ENCODE measurements around the gene CELA1.

DNA sequence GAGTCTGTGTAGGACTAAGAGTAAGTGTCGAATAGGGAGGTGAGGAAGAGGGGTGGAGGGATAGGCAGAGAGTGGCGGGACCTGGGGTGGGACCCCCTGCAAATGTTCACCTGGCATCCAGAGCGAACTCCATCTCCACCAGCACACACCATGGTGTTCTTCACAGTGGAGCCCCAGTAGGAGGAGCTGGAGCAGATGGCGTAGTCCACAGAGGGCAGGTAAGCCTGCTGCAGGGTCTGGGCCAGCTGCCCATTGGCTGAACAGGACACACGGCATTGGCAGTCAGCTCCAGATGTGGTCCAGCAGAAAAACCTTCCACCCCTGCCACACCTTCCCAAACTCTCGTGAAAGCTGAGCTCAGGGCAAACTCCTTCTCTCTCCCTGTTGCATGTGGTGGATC lies 6.7 kb downstream of the CELA1 start:
- TF ChIP-seq, protein P1, sequence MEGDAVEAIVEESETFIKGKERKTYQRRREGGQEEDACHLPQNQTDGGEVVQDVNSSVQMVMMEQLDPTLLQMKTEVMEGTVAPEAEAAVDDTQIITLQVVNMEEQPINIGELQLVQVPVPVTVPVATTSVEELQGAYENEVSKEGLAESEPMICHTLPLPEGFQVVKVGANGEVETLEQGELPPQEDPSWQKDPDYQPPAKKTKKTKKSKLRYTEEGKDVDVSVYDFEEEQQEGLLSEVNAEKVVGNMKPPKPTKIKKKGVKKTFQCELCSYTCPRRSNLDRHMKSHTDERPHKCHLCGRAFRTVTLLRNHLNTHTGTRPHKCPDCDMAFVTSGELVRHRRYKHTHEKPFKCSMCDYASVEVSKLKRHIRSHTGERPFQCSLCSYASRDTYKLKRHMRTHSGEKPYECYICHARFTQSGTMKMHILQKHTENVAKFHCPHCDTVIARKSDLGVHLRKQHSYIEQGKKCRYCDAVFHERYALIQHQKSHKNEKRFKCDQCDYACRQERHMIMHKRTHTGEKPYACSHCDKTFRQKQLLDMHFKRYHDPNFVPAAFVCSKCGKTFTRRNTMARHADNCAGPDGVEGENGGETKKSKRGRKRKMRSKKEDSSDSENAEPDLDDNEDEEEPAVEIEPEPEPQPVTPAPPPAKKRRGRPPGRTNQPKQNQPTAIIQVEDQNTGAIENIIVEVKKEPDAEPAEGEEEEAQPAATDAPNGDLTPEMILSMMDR (conservative IDR thresholded peaks at IDR 0.05; ENCODE audit: low read depth, low read length): no peak
- TF ChIP-seq EZH2 (IDR thresholded peaks at IDR 0.05; ENCODE audit: borderline replicate concordance, low read depth, low read length, poor library complexity, severe bottlenecking): no peak
